SK-N-SH treated with all-trans-retinoic acid at 6 μM for 48 hours (cell line): ENCODE measurements around the gene RNF212B.

Experiments used
- ATAC-seq: fragments of 200-7000 bp; cut with Tn5 transposase; 3 replicates; pipeline ENCODE4 v1.9.1; 2020; ENCODE audit warnings: mild to moderate bottlenecking, moderate library complexity
- CSDC2 ChIP-seq: fragments of 250-450 bp; sonication (Bioruptor Pico); IDR thresholded peaks from 2 replicates; pipeline ENCODE4 v1.5.0; 2020; ENCODE audit warnings: mild to moderate bottlenecking, moderate library complexity
- ESRRG ChIP-seq: fragments of 250-450 bp; sonication (Bioruptor Pico); IDR thresholded peaks from 2 replicates; pipeline ENCODE4 v1.6.1; 2021; ENCODE audit warnings: mild to moderate bottlenecking
- GLIS3 ChIP-seq: fragments of 250-450 bp; sonication (Bioruptor Pico); IDR thresholded peaks from 2 replicates; pipeline ENCODE4 v1.5.0; 2020; ENCODE audit warnings: mild to moderate bottlenecking, moderate library complexity
- ISL1 ChIP-seq: fragments of 250-450 bp; sonication (Bioruptor Pico); IDR thresholded peaks from 2 replicates; pipeline ENCODE4 v2.1.2; 2022; ENCODE audit warnings: mild to moderate bottlenecking, moderate library complexity
- OSR1 ChIP-seq: fragments of 250-450 bp; sonication (Bioruptor Pico); IDR thresholded peaks from 2 replicates; pipeline ENCODE4 v1.8.0; 2022; ENCODE audit warnings: moderate library complexity, mild to moderate bottlenecking, inconsistent platforms
- RARB ChIP-seq: fragments of 250-450 bp; sonication (Bioruptor Pico); IDR thresholded peaks from 2 replicates; pipeline ENCODE4 v1.8.0; 2021; ENCODE audit warnings: mild to moderate bottlenecking, moderate library complexity
- SNAI2 ChIP-seq: fragments of 250-450 bp; sonication (Bioruptor Pico); IDR thresholded peaks from 2 replicates; pipeline ENCODE4 v1.5.0; 2020; ENCODE audit warnings: mild to moderate bottlenecking, moderate library complexity
- TCF4 ChIP-seq: fragments of 250-450 bp; sonication (Bioruptor Pico); IDR thresholded peaks from 2 replicates; pipeline ENCODE4 v1.8.0; 2021; ENCODE audit warnings: mild to moderate bottlenecking, moderate library complexity, borderline replicate concordance
- TOX ChIP-seq: fragments of 250-450 bp; sonication (Bioruptor Pico); IDR thresholded peaks from 2 replicates; pipeline ENCODE4 v1.8.0; 2021; ENCODE audit warnings: mild to moderate bottlenecking, moderate library complexity, borderline replicate concordance
- ZC3H10 ChIP-seq: fragments of 250-450 bp; sonication (Bioruptor Pico); IDR thresholded peaks from 2 replicates; pipeline ENCODE4 v1.5.1; 2021; ENCODE audit warnings: mild to moderate bottlenecking, moderate library complexity
- ZFP3 ChIP-seq: fragments of 250-450 bp; sonication (Bioruptor Pico); IDR thresholded peaks from 2 replicates; pipeline ENCODE4 v1.5.0; 2020; ENCODE audit warnings: mild to moderate bottlenecking, moderate library complexity
- ZFP30 ChIP-seq: fragments of 450-650 bp; formaldehyde crosslinking; IDR thresholded peaks from 2 replicates; pipeline ENCODE4 v1.5.0; 2022; ENCODE audit warnings: mild to moderate bottlenecking, moderate library complexity
- ZNF565 ChIP-seq: fragments of 450-650 bp; formaldehyde crosslinking; conservative IDR thresholded peaks from 2 replicates; pipeline ENCODE4 v1.5.0; 2020; ENCODE audit warnings: low read depth, mild to moderate bottlenecking, moderate library complexity
- ZNF70 ChIP-seq: fragments of 450-650 bp; formaldehyde crosslinking; IDR thresholded peaks from 2 replicates; pipeline ENCODE4 v1.5.0; 2020; ENCODE audit warnings: mild to moderate bottlenecking, moderate library complexity
- TF ChIP-seq, protein P1 (sequence below): fragments of 250-450 bp; sonication (Bioruptor Pico); IDR thresholded peaks from 2 replicates; pipeline ENCODE4 v1.5.1; 2021; ENCODE audit warnings: mild to moderate bottlenecking, moderate library complexity
- TF ChIP-seq, protein P2 (sequence below): fragments of 250-450 bp; sonication (Bioruptor Pico); IDR thresholded peaks from 2 replicates; pipeline ENCODE4 v1.8.0; 2021; ENCODE audit warnings: low read depth, mild to moderate bottlenecking, moderate library complexity, borderline replicate concordance
- TF ChIP-seq, protein P3 (sequence below): fragments of 250-450 bp; sonication (Bioruptor Pico); IDR thresholded peaks from 2 replicates; pipeline ENCODE4 v1.5.0; 2020; ENCODE audit warnings: mild to moderate bottlenecking, moderate library complexity

The RNF212B gene

DNA sequence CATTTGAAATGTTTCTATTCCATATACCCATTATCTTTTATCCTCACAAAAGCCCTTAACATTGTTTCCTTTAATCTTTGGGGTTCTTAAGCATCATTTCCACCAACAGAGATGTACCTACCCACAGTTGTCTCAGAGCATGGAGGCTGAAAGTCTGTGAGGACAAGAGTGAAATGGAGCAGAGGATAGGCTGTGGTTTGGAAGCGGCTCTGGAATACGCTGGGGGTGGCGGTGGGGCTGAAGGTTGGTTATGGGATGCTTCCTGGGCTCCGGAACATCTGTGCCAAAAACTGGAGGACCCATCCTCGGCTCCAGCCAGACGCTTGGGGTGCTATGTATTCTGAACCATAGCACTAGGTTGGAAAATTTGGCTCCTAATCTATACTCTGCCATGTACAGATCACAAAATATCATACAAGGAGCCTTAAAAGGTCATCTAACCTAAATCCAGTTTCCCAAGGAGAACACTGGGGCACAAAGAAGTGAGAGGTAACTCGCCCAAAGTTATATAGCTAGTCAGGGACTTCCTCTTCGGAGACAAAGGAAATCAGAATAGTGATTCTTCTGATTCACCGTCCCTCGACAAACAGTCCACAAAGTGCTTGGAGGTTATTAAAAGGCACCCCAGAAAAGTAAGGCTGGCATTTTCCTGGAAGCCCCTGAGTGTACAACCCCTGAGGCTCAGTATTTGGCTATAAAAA, 62.4 kb downstream of the RNF212B start:
- ATAC-seq = no peak
- TF ChIP-seq TOX (CRISPR knock-in tag) = no peak
- no peak for TF ChIP-seq ZC3H10 (CRISPR knock-in tag)
- no peak for TF ChIP-seq OSR1 (CRISPR knock-in tag)
- TF ChIP-seq, protein P1, sequence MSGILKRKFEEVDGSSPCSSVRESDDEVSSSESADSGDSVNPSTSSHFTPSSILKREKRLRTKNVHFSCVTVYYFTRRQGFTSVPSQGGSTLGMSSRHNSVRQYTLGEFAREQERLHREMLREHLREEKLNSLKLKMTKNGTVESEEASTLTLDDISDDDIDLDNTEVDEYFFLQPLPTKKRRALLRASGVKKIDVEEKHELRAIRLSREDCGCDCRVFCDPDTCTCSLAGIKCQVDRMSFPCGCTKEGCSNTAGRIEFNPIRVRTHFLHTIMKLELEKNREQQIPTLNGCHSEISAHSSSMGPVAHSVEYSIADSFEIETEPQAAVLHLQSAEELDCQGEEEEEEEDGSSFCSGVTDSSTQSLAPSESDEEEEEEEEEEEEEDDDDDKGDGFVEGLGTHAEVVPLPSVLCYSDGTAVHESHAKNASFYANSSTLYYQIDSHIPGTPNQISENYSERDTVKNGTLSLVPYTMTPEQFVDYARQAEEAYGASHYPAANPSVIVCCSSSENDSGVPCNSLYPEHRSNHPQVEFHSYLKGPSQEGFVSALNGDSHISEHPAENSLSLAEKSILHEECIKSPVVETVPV = no peak
- no peak for TF ChIP-seq ISL1 (CRISPR knock-in tag)
- no peak for TF ChIP-seq ESRRG (CRISPR knock-in tag)
- TF ChIP-seq ZNF565 (CRISPR knock-in tag) = no peak
- no peak for TF ChIP-seq ZNF70 (CRISPR knock-in tag)
- TF ChIP-seq RARB (CRISPR knock-in tag) = no peak
- TF ChIP-seq CSDC2 (CRISPR knock-in tag) = no peak
- no peak for TF ChIP-seq ZFP30 (CRISPR knock-in tag)
- TF ChIP-seq, all 23 proteins: peak for 0

DNA sequence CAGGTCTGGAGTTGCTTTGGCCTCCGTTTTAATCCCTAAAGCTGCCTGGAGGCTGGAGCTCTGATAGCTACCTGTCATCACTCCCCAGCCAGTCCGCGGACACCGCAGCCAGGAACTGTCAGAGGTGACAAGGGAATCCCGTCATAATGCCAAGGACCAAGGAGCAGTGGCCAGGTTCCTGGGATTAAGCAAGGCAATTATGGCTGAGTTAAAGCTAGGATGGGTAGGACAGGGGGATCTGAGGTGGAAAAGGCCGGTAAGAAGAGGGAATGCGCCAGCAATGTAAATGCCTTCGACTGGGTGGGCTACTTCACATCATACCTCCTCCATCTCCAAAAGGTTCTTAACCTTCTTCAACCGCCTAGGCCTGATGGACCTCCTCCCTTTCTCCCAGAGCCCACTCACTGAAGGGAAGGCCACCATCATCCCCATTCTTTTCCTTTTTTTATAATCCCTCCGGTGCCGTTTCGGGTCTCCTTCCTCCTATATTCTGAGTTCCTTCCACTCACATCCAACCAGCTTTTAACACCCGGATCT, 63.0 kb downstream of the RNF212B start:
- no peak for ATAC-seq
- TF ChIP-seq OSR1 (CRISPR knock-in tag) (no peak), ISL1 (CRISPR knock-in tag) (no peak)
- TF ChIP-seq, protein P2, sequence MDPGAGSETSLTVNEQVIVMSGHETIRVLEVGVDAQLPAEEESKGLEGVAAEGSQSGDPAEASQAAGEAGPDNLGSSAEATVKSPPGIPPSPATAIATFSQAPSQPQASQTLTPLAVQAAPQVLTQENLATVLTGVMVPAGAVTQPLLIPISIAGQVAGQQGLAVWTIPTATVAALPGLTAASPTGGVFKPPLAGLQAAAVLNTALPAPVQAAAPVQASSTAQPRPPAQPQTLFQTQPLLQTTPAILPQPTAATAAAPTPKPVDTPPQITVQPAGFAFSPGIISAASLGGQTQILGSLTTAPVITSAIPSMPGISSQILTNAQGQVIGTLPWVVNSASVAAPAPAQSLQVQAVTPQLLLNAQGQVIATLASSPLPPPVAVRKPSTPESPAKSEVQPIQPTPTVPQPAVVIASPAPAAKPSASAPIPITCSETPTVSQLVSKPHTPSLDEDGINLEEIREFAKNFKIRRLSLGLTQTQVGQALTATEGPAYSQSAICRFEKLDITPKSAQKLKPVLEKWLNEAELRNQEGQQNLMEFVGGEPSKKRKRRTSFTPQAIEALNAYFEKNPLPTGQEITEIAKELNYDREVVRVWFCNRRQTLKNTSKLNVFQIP (CRISPR knock-in tag) = no peak

DNA sequence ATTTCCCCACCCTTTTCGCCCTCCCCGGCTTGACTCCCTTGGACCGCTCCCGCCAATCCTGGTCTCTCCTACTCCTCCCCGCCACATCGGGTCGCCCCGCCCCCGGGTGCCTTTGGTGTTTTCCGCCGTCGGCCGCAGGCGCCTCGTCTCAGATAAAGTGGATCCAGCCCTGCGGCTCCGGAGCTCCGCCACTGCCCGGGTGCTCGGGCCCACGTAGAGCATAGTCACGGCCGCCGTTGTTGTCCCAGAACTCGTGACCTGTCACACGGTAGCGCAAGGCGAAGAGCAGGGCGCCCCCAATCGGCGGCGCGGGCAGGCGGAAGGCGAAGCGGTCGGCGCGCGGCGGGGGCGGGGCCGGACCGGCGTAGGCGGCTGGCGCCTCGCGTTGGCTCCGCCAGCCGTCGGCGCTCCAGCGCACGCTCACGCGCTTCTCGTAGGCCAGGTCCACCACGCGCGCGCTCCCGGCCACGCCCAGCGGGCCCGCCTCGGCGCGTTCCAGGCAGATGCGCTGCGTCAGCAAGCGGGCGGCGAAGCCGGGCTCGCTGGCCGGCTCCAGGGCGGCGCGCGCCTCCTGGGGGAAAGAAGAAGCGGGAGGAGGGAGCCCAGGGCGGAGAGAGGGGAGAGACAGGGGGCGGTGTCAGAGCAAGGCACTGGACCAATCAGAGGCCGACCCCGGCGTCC, 63.7 kb downstream of the RNF212B start:
- TF ChIP-seq SNAI2 (CRISPR knock-in tag) = 0 out of 2 replicates have a peak, but pooled peaks have one; percentile 39
- no peak for TF ChIP-seq TCF4
- TF ChIP-seq, protein P3, sequence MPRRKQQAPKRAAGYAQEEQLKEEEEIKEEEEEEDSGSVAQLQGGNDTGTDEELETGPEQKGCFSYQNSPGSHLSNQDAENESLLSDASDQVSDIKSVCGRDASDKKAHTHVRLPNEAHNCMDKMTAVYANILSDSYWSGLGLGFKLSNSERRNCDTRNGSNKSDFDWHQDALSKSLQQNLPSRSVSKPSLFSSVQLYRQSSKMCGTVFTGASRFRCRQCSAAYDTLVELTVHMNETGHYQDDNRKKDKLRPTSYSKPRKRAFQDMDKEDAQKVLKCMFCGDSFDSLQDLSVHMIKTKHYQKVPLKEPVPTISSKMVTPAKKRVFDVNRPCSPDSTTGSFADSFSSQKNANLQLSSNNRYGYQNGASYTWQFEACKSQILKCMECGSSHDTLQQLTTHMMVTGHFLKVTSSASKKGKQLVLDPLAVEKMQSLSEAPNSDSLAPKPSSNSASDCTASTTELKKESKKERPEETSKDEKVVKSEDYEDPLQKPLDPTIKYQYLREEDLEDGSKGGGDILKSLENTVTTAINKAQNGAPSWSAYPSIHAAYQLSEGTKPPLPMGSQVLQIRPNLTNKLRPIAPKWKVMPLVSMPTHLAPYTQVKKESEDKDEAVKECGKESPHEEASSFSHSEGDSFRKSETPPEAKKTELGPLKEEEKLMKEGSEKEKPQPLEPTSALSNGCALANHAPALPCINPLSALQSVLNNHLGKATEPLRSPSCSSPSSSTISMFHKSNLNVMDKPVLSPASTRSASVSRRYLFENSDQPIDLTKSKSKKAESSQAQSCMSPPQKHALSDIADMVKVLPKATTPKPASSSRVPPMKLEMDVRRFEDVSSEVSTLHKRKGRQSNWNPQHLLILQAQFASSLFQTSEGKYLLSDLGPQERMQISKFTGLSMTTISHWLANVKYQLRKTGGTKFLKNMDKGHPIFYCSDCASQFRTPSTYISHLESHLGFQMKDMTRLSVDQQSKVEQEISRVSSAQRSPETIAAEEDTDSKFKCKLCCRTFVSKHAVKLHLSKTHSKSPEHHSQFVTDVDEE (CRISPR knock-in tag) = peak; percentile 35; the same call in 1 of the 2 replicates
- peak; percentile 86 for ATAC-seq

DNA sequence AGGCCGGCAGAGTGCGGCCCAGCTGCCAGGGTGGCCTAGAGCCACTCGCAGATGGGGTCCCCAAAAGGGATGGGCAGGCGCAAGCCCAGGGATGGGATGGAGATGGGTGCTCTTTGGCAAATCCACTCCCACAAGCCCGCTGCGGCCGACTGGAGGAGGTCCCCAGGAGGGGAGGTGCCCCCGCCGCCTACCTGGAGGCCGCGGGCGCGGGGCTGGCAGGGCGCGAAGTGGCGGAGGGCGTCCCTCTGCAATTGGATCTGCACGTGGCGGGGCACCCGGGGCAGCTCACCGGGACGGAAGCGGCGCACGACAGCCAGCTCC, 64.2 kb downstream of the RNF212B start:
- peak; percentile 22 for ATAC-seq
- TF ChIP-seq GLIS3 (0 out of 2 replicates have a peak, but pooled peaks have one; percentile 33), ISL1 (CRISPR knock-in tag) (no peak)

DNA sequence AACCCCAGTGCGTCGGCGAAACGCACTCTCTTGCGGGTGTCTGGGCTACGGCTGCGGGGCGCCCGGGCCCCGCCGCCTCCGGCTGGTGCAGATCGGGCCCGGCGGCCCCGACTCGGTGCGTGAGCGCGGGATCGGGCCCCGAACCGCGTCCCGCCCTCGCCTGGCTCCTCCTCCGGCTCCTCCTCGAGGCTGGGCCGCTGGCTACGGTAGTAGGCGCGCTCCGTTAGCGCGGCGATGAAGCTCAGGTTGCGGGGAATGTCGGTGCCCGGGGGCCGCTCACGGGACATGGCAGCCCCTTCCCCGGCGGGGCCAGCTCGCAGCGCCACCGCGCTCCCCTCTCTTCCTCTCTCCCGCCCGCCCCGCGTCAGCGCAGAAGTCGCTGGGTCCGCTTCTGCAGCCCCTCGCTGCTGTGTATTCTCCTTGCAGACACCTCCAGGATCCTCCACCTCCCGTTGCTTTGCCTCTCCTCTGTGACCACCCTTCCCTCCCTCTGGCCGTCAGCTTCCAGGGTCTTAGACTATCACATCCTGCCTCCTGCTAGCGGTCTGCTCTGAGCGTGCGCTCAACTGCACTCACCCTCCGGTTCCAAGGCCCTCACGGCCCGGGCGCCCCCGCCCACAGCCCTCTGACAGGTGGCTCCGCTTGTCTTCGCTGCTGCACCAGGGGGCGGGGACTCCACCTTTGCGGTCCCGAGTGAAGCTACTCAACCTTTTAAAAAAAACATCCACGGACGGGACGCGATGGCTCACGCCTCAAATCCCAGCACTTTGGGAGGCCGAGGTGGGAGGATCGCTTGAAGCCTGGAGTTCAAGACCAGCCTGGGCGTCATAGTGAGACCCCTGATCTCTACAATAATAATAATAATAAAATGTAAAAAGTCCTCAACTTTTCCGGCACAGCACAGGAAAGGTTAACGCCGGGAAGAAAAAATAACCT, 64.8 kb downstream of the RNF212B start, which contains the start of gene PPP1R3E:
Gene PPP1R3E (minus strand): TSS at position 570 of the 936 bp plus-strand sequence. CDS start 283 bp downstream, at position 287.
- ATAC-seq = peak; percentile 70
- TF ChIP-seq SNAI2 (CRISPR knock-in tag) = no peak
- 0 out of 2 replicates have a peak, but pooled peaks have one; percentile 49 for TF ChIP-seq ZFP3
- TF ChIP-seq, protein P1 = no peak
- no peak for TF ChIP-seq ISL1 (CRISPR knock-in tag)
